Liver (tissue), 3 donors: ENCODE data around the gene MED26.

Experiments
- CTCF ChIP-seq: fragments of 150-350 bp; IDR thresholded peaks from 2 replicates; pipeline ENCODE4 v1.5.1; 2017; ENCODE audit warnings: improper control_type of control experiment, low read depth, low read length; ENCODE audit not compliant: missing input control
- EGR1 ChIP-seq, 2 donors: IDR thresholded peaks; 2 replicates each; pipeline ENCODE4 v1.6.1; 2016 to 2018; ENCODE audit warnings: antibody characterized with exemption in 2 of 2, low read depth in 2 of 2
- donor health status: healthy.
- donor health status: healthy.

DNA sequence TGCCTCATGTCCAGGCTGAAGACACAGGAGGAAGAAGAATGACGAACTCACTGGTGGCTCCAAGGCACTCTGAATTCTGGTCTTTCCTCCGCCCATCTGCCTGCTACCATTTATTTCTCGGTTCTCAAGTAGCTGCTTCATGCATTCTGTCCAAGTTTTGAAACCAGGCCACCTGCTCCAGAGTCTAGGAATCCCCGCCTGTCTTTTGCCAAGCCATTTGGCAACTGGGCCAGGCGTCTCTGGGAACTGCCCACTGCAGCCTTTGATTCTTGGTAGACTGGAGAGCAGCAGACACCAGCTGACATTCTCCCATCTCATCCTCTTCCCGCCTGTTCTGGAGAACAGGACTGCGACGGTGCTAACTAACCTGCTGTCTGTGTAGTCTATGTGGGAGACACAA lies 66.6 kb downstream of the MED26 start:
- TF ChIP-seq CTCF (no peak), EGR1 (IDR thresholded peaks at IDR 0.05; ENCODE audit: low read depth in 2 of 2) (no peak)
